NCI-H187 (cell line): ENCODE data around the gene TRMO.
"Not testable (repeated sequence)": the region's sequence is repeated elsewhere in the genome, so short reads cannot be mapped to it uniquely, and the experiment has no call there.

Experiments used
- DNase-seq, 2 experiments: peaks; one replicate each; lab custom pipeline; 2025; lab: John Stamatoyannopoulos, UW

TRMO gene, protein sequence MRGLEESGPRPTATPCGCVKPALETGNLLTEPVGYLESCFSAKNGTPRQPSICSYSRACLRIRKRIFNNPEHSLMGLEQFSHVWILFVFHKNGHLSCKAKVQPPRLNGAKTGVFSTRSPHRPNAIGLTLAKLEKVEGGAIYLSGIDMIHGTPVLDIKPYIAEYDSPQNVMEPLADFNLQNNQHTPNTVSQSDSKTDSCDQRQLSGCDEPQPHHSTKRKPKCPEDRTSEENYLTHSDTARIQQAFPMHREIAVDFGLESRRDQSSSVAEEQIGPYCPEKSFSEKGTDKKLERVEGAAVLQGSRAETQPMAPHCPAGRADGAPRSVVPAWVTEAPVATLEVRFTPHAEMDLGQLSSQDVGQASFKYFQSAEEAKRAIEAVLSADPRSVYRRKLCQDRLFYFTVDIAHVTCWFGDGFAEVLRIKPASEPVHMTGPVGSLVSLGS

DNA sequence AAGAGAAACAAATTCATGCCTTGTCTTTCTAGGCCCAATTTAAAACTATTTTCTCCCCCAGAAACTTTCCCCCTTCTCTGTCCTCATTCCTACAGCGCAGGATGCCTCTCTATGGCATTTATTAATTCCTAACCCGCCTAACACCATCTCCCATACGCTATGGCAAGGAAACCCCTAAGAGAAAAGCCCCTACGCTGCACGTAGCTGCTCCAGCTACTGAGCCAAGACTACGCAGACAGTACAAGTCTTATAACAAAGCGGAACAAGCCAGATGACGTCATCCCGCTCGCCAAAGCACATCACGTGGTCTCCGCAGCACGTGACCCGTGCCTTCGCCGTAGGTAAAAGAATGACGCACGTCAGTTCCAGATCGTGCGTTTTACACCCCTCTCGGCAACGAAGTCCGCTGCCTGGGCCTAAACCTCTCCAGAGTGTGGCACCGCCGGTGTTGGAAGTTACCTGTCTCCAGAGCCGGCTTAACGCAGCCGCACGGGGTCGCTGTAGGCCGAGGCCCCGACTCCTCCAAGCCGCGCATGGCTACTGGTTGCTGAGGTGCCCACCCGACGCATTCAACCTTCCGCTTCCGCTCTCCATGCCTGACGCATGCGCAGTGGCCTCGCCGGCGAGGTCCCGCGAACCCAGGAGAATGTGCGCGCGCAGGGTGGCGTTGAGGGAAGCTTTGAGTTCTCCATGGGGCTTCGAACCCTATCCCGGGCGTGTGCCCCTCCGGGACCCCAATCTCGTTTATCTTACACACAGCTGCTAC is at the start of gene TRMO:
Gene TRMO, minus strand, starts transcription at position 542 of the 766 bp plus-strand sequence. Its CDS starts 7 bp downstream, at position 535.
- DNase-seq = peak; percentile 74 to 98

DNA sequence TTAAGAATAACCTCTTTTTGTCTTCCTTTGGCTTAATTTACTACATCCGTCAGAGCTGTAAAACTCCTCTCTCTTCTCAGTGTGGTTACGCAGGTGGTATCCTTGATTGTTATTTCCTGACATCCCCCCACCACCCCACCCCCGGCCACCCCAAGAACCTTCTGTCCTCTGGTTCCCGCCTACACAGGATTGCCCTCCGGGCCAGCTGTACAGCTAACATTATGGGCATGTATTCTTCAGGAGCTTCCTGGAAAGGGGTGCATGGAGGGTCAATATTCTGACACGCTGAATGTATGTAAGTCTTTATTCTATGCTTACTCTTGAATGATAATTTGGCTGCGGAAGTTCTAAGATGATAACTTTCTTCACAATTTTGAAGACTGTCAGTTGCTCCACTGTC is 47.9 kb upstream of the TRMO start:
- DNase-seq = no peak

DNA sequence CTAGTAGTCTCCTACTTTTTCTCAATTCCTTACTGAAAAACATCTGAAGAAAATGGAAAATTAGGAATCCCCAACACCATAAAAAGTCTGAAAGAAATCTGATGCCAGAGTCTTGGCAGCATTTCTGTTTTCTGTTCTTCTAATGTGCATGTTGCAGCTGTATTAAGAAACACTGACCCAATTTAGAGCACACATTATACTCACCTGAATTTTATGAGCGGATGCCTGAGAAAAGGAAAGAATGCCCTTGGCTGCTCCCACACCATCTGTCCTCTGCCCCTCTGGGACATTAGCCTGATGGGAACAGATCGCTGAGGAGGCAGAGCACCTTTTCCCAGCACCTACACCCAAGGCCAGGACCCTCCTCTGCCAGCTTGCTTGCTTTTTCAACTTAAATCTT is 46.7 kb upstream of the TRMO start:
- DNase-seq = no peak

DNA sequence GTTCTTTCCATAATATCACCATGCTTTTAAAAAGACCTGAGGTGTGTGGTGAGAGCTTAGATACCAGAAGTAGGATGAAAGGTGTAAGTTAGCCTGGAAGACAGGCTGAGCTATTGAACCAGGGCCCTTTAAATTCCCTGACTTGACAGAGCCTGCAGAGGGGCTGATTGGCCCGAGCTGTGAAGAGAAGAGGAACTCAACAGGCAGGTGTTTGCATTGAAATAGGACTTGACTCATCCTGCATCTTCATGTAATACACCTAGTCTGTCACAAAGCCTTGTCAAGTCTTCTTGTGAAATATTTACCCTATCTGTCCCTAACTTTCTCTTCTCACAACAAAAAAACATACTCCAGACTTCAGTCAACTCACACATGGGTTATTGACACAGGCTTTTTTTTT is 44.2 kb upstream of the TRMO start:
- DNase-seq = no peak

DNA sequence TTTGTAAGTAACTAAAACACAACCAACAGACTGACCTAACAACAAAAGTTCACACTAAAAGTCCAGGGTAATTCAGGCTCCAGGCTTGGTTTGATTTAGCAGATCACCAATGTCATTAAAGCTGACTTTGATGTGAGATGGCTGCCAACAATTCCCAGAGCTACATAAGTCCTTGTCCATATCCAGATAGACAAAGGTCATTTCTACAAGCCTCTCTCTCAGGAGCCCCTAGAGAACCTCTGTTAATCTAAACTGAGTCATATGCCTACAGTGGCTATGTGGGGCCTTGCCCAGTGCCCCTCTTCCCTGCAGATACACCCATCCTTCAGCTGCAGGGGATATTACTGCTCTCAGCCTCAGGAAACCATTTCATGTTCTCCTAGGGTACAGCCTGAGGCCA is 42.6 kb upstream of the TRMO start:
- DNase-seq = no peak

DNA sequence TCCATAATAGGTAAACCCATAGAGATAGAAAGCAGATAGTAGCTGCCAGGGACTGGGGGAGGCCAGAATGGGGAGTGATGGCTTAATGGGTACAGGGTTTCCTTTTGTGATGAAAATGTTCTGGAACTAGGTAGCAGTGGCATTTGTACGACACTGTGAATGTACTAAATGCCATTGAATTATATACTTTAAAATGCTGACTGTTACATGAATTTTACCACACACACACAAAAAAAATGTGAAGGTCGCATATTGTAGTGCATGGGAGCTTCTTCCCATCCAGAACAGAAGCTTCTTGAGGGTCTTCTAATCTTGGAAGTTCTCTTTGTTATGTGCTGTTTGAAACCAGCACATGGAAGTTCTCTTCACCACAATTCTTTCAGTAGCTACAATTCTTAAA is 40.9 kb upstream of the TRMO start:
- no peak for DNase-seq

DNA sequence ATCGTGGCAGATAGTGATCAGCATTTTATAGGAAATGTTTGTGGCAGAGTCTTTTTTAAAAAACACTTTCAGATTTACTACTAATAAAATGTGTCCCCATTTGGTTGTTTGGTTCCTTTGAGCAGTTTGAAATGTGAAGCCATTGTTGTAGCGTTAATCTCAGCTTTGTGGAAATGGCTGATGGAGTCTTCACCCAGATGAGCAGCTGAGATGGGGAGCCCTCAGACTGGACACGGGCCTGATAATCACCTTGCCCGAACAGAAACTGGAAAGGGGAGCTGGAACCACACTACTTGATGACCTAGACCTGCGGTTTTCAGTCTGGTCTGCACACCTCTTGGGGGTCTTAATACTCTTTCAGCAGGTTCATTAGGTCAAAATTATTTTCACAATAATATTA is 40.3 kb upstream of the TRMO start:
- DNase-seq = no peak

DNA sequence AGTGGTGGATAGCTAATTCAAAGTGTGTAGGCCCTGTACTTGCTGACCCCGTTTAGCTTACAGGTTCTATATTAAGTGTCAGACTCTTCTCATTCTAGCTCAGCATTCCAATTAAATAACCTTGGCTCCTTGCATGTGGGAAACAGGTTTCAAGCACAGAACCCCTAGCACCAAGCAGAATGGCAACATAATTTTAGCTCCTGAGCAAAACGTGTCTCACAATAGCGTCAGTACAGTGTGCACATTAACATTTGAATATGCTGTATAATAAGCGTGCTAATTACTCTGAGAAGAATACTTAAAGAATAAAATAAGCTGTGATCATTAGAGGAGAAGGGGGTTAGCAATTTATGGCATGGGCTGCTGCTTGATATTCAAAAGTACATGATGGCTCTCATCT is 39.8 kb upstream of the TRMO start:
- no peak for DNase-seq

DNA sequence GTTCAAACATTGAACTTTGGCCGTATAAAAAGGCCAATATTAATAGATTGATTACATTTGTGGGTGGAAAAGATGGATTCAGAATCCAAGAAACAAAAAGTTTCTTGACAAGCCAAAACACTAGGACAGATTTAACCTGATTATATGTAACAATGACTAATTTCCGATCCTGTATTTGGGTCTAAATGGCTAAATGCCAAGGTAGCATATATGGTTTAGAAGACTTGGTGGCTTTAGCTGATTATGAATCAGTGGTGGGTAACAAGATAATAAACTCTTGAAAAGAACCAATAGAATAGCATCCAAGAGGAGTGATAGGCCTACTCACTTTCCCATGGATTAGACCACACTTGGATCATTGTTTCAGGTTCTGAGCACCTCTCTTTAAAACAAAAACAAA is 39.1 kb upstream of the TRMO start:
- no peak for DNase-seq

DNA sequence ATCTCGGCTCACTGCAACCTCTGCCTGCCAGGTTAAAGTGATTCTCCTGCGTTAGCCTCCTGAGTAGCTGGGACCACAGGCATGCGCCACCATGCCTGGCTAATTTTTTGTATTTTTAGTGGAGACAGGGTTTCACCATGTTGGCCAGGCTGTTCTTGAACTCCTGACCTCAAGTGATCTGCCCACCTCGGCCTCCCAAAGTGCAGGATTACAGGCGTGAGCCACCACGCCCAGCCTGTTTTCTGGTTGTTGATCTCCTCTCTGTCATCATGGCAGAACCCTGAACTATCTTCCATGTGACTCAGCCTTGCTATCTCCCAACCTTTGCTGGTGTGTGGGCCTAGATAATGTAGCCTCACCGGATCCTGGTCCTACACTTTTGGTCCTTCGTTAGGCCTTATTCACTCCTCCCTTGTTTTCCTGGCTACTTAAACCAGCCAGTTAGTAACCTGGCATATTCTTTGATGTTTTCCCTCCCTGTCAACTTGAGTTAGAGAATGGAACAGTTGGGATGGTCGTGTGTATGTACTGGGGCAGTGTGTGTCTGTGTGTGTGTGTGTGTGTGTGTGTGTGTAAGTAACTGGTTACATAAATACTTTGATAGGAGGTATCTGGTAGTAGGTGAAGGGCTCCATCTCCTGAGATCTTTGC is 38.5 kb upstream of the TRMO start:
- DNase-seq = not testable (repeated sequence)

DNA sequence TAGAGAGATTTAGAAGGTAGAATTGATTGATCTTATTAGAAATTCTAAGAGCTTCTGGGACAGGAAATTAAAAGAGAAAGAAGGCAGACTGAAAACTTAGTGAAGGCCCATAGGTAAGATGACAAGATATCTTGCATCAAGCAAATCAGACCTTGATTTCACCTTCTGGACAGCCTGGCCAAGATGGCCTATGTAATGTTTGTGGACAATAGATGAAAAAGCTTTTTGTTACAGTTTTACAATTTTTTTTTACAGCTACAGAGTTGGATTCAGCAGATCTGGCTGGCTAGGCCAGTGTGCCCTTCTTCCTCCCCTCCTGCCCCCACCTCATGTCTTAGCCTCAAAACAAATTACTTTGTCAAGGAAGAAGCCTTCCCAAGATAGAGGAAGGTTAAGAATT is 37.3 kb upstream of the TRMO start:
- no peak for DNase-seq

DNA sequence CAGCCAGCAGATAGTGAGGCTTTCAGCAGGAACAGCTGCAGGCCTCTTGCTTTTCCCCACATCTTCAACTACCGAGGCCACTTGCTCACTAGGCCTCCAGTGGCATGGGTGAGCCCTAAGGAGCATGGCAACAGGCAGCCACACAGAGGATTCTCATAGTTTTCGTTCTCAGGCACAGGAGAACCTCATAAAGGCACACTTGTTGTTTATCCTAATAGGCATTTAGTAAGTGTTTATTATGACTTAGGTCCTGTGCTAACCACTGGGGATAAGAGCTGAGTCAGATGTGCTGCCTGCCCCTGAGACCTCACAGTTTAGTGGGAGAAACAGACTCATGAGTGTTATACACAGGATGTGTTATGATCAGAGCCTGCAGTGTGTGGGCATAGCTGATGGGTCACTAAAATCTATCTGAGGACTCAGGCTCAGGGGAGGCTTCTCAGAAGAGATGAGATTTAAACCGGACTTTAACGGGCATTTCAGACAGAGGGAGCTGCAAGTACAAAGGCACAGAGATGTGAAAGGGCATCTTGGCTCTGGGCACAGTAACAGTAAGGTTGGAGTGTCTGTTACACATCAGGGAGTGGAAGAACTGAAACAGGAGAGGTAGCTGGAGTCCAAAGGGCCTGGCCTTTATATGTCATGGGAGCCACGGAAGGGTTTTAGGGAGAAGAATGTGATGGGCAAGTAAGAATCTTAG is 36.7 kb upstream of the TRMO start:
- DNase-seq = no peak

DNA sequence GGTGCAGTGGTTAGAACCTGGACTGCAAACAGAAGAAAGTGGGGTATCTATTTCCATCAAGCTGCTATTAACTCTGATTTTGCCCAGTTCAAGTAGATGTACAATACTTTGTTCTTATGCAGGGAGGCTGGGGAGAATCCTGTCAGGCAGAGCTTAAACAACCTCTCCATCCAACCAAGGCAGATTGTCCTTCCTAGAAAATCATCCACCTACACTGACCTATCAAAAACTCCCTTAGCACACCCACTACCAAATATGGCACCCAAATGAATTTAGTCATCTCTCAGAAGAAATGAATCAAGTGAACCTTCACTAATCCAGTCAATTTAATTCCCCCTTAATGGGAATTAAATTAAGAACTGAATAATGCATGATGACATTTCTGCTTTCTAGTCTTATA is 34.0 kb upstream of the TRMO start:
- no peak for DNase-seq

DNA sequence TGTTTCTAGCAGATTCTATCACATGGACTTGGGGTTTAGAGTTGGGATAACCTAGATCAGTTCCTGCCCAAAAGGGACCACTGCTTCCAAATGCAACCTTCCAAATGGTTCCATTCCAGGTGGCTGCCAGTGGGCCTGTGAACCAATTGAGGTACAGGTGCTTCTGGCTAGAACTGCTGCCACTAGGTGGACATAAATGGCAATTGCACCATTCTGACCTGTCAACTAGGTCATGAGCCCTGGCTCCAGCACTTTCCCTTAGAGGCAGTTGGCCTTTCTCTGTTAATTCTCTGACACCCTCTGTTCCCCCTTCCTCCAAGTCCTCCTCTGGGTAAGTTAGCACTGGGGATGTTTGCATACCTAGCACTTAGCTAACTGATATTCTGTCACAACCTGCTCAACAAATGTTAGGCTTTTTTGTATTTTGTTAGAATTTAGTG is 32.3 kb upstream of the TRMO start:
- no peak for DNase-seq

DNA sequence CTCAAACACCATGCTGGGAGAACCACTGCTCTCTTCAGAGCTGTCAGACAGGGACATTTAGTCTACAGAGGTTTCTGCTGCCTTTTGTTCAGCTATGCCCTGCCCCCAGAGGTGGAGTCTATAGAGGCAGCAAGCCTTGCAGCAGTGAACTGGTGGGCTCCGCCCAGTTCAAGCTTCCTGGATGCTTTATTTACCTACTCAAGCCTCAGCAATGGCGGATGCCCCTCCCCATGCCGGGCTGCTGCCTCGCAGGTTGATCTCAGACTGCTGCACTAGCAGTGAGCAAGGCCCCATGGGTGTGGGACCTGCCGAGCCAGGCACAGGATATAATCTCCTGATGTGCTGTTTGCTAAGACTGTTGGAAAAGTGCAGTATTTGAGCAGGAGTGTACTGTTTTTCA is 28.6 kb upstream of the TRMO start:
- DNase-seq = not testable (repeated sequence)

DNA sequence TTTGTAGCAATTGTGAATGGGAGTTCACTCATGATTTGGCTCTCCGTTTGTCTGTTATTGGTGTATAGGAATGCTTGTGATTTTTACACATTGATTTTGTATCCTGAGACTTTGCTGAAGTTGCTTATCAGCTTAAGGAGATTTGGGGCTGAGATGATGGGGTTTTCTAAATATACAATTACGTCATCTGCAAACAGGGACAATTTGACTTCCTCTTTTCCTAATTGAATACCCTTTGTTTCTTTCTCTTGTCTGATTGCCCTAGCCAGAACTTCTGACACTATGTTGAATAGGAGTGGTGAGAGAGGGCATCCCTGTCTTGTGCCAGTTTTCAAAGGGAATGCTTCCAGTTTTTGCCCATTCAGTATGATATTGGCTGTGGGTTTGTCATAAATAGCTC is 24.8 kb upstream of the TRMO start:
- DNase-seq = not testable (repeated sequence)

DNA sequence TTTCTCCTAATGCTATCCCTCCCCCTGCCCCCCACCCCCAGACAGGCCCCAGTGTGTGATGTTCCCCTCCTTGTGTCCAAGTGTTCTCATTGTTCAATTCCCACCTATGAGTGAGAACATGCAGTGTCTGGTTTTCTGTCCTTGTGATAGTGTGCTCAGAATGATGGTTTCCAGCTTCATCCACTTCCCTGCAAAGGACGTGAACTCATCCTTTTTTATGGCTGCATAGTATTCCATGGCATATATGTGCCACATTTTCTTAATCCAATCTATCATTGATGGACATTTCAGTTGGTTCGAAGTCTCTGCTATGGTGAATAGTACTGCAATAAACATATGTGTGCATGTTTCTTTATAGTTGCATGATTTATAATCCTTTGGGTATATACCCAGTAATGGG is 23.2 kb upstream of the TRMO start:
- DNase-seq = not testable (repeated sequence)

DNA sequence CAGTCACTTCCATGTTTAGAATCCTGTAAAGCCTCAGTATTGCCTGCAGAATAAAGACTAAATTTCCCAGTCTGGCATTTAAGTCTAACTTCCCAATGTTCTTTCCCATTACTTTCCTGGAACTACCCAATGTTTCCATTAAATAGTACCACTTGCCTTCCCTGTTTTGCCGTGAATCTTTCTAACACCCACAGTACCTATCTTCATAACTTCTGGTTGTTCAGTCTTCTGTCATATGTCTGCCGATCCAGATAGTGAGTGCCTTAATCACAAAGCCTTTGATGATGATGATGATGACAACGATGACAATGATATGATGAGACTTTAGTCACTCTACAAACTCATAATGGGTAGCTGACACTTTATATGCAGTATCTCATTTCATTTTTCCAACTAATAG is 22.3 kb upstream of the TRMO start:
- no peak for DNase-seq

DNA sequence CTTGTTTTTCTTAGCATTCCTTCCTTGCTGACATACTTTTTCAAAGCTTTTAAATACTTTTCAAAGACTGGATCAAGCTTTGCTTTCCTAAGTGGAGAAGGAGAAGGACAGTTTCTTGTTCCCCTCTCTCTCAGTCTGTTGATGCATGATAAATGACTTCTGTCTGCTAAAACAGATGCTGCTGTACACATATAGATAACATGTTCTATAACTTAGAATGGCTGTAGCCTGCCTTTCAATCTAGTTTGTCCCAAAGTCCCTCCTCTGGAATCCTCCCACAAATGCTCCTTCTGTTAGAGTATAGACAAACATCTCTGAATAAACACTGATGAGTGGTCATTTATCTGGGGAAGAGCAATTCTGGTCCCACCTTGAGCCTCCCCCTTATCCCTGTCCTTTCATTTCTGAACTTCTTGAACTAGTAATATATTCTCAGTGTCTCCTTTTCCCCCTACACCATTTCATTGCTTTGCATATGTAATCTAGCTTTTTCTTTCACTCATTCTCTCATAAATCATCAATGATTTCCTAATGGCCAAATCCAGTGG is 21.1 kb upstream of the TRMO start:
- DNase-seq = no peak

DNA sequence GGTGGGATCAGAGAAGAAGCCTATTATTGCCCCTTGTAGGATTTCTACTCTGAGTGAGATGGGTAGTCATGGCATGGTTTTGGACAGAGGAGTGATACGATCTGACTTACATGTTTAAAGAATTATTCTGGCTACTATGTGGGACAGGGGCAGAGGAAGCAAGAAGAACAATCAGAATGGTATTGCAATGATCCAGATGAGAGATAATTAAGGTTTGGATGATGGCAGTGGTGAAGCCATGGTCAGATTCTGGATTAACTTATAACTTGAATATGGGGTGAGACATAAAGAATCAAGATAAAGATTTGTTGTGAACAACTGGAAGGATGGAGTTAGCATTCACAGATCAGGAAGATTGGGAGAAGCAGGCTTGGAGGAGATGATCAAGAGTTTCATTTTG is 19.0 kb upstream of the TRMO start:
- DNase-seq = no peak

DNA sequence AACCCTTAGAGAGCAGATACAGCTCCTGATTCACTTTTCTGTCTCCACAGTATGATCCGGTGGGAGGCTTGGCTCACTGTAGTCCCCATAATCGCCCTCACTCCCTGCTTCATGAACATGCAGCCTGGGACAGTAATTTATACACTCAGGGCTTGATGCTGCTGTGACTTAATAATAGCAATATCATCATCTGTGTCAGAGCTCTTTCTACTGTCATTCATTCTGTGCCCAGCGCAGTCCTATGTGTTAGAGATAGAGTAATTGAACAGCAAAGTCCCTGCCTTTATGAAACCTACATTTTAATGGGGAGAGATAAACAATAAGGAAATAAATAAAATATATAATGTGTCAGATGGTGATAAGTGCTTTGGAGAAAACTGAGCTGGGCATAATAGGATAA is 18.4 kb upstream of the TRMO start:
- no peak for DNase-seq

DNA sequence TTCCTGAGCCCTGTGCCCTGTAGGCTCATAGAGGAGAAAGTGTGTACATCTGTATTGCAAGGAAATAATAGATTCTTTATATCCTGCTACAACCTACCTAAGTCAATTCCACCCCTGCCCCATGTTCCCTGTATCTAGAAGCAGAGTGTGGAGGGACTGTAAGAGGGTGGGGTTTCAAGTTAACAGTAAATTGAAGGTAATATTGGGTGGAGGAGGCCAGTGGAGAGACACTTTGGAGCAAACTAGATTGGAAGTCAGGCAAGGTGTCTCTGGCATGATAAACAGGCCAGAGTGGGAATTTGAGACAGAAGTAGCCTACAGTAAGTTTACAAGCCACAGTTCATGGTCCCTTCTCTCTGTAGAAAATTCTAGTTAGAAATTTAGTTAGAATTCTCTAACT is 17.9 kb upstream of the TRMO start:
- DNase-seq = no peak
